HEK293 (cell line): ENCODE data around the gene COPZ1.

Source experiments
- CTCF ChIA-PET: fragments of 350-600 bp; formaldehyde crosslinking; extraction: SDS; loops from one replicate; lab custom pipeline; 2021; ENCODE audit warnings: antibody characterized with exemption; lab: Yijun Ruan, JAX
- POLR2A ChIA-PET: fragments of 300-600 bp; formaldehyde crosslinking; extraction: SDS; loops from one replicate; lab custom pipeline; 2020; ENCODE audit warnings: antibody characterized with exemption, inconsistent platforms; lab: Yijun Ruan, JAX
- H3K27ac ChIP-seq: fragments of 200-500 bp; sonication (Bioruptor generic); 2 replicates; pipeline ENCODE4 v1.5.1; 2014; ENCODE audit warnings: low read depth, low read length, control low read depth, inconsistent platforms; ENCODE audit errors: extremely low read depth
- H3K36me3 ChIP-seq, 2 experiments: fragments of 200-500 bp in 1 of 2; sonication (Bioruptor generic) in 1 of 2; 1 replicate in 1 of 2; 2 replicates in 1 of 2; pipeline ENCODE4 v1.5.1; 2014 to 2017; ENCODE audit warnings: inconsistent platforms in 2 of 2, low read length in 2 of 2; ENCODE audit not compliant: control insufficient read depth in 2 of 2, insufficient read depth in 1 of 2
- H3K4me1 ChIP-seq: fragments of 200-500 bp; sonication (Bioruptor generic); 2 replicates; pipeline ENCODE4 v1.5.1; 2014; ENCODE audit warnings: mild to moderate bottlenecking, low read length, inconsistent platforms; ENCODE audit not compliant: control insufficient read depth, insufficient read depth
- H3K4me3 ChIP-seq: 2 replicates; pipeline ENCODE4 v1.5.1; 2011; ENCODE audit warnings: low read depth, mild to moderate bottlenecking, control low read depth, low read length, moderate library complexity
- H3K9me3 ChIP-seq: fragments of 200-500 bp; sonication (Bioruptor generic); 2 replicates; pipeline ENCODE4 v1.5.1; 2014; ENCODE audit warnings: low read depth, low read length, inconsistent platforms; ENCODE audit not compliant: control insufficient read depth, insufficient read depth
- BCL6B ChIP-seq: fragments of 450-650 bp; formaldehyde crosslinking; IDR thresholded peaks from 2 replicates; pipeline ENCODE4 v1.5.1; 2017; ENCODE audit warnings: missing biosample characterization, missing genetic modification characterization
- PATZ1 ChIP-seq: fragments of 450-650 bp; formaldehyde crosslinking; IDR thresholded peaks from 2 replicates; pipeline ENCODE4 v1.5.1; 2016; ENCODE audit warnings: missing biosample characterization, missing genetic modification characterization
- PRDM1 ChIP-seq: fragments of 450-650 bp; formaldehyde crosslinking; IDR thresholded peaks from 2 replicates; pipeline ENCODE4; 2016; ENCODE audit warnings: missing biosample characterization, missing genetic modification characterization
- PRDM10 ChIP-seq: fragments of 450-650 bp; formaldehyde crosslinking; IDR thresholded peaks from 2 replicates; pipeline ENCODE4 v1.5.1; 2016; ENCODE audit warnings: missing biosample characterization, missing genetic modification characterization
- PRDM6 ChIP-seq: fragments of 450-650 bp; formaldehyde crosslinking; IDR thresholded peaks from 2 replicates; pipeline ENCODE4 v1.5.1; 2017; ENCODE audit warnings: missing biosample characterization, missing genetic modification characterization
- SCRT1 ChIP-seq: fragments of 450-650 bp; formaldehyde crosslinking; IDR thresholded peaks from 2 replicates; pipeline ENCODE4 v1.5.1; 2016; ENCODE audit warnings: missing biosample characterization, missing genetic modification characterization, borderline replicate concordance
- SCRT2 ChIP-seq: fragments of 450-650 bp; formaldehyde crosslinking; IDR thresholded peaks from 2 replicates; pipeline ENCODE4 v1.5.1; 2016; ENCODE audit warnings: missing biosample characterization, missing genetic modification characterization
- SP2 ChIP-seq: fragments of 450-650 bp; formaldehyde crosslinking; IDR thresholded peaks from 2 replicates; pipeline ENCODE4 v1.5.1; 2016; ENCODE audit warnings: missing biosample characterization, missing genetic modification characterization
- ZNF37A ChIP-seq: fragments of 450-650 bp; IDR thresholded peaks from 2 replicates; pipeline ENCODE4 v1.5.1; 2018; ENCODE audit warnings: missing biosample characterization, missing genetic modification characterization
- ZNF473 ChIP-seq: fragments of 450-650 bp; formaldehyde crosslinking; IDR thresholded peaks from 2 replicates; pipeline ENCODE4 v1.5.1; 2017; ENCODE audit warnings: missing biosample characterization, missing genetic modification characterization
- ZNF580 ChIP-seq: fragments of 450-650 bp; formaldehyde crosslinking; IDR thresholded peaks from 2 replicates; pipeline ENCODE4 v1.5.1; 2016; ENCODE audit warnings: missing biosample characterization, missing genetic modification characterization
- ZNF670 ChIP-seq: fragments of 450-650 bp; formaldehyde crosslinking; IDR thresholded peaks from 2 replicates; pipeline ENCODE4 v1.5.1; 2016; ENCODE audit warnings: missing biosample characterization, missing genetic modification characterization, low read depth

The COPZ1 gene

GRCh38 chr12:54381136-54381535, 56.2 kb downstream of the COPZ1 start:
- CTCF ChIA-PET = interaction anchor here (0.6 to 6.4 kb wide), 33 partner anchors 10 to 1876 kb away, joined by 3 to 85 read pairs (median 5); partner anchors contain the start of gene ITGA5
- no peak overlapping the region for H3K27ac ChIP-seq
- no peaks in the 10 kb centered on the region for H3K9me3 ChIP-seq
- H3K4me1 ChIP-seq = peaks cover 6% of the 10 kb centered on the region
- POLR2A ChIA-PET = interaction anchor here (0.5 to 2.9 kb wide), 3 partner anchors 10 to 101 kb away, joined by 3 to 16 read pairs (median 9); partner anchors contain the start of genes CBX5 and HNRNPA1
- peaks cover 0 to 68% of the 10 kb centered on the region in 2 experiments; a peak in 1 of 3 replicates for H3K36me3 ChIP-seq
- TF ChIP-seq ZNF37A (tag by site-specific recombination) (no peak), ZNF670 (tag by site-specific recombination) (no peak), ZNF580 (tag by site-specific recombination) (peak; percentile 51; the same call in 1 of the 2 replicates)
- no peak overlapping the region for H3K4me3 ChIP-seq

GRCh38 chr12:54383041-54383609, 58.2 kb downstream of the COPZ1 start:
- Histone ChIP-seq H3K4me1 (peaks cover 18% of the 10 kb centered on the region), H3K27ac (no peak overlapping the region), H3K36me3 (peaks cover 0 to 48% of the 10 kb centered on the region in 2 experiments; a peak in 1 of 3 replicates), H3K4me3 (no peak overlapping the region), H3K9me3 (no peaks in the 10 kb centered on the region)
- CTCF ChIA-PET = interaction anchor here (0.6 to 6.4 kb wide), 9 partner anchors 9 to 58 kb away, joined by 3 to 85 read pairs (median 38); no protein-coding TSS in a partner anchor
- POLR2A ChIA-PET = no interaction called here
- TF ChIP-seq SCRT2 (tag by site-specific recombination) (peak; percentile 93), SP2 (tag by site-specific recombination) (peak; percentile 58), BCL6B (tag by site-specific recombination) (0 out of 2 replicates have a peak, but pooled peaks have one; percentile 7), ZNF473 (tag by site-specific recombination) (no peak), PRDM10 (peak; percentile 80), PRDM1 (tag by site-specific recombination) (peak; percentile 61), PRDM6 (tag by site-specific recombination) (no peak), PATZ1 (0 out of 2 replicates have a peak, but pooled peaks have one; percentile 15), SCRT1 (tag by site-specific recombination) (0 out of 2 replicates have a peak, but pooled peaks have one; percentile 57)
